ENCODE data around the gene CACNA1I. TPM values are rescaled to one million over a fixed set of nuclear protein-coding genes. Genes with fewer than 3 reads are reported as not detected.

Gene CACNA1I
- total and polyA plus RNA-seq, 2 experiments from 2014 or later = 0.42 to 2.4 TPM

DNA sequence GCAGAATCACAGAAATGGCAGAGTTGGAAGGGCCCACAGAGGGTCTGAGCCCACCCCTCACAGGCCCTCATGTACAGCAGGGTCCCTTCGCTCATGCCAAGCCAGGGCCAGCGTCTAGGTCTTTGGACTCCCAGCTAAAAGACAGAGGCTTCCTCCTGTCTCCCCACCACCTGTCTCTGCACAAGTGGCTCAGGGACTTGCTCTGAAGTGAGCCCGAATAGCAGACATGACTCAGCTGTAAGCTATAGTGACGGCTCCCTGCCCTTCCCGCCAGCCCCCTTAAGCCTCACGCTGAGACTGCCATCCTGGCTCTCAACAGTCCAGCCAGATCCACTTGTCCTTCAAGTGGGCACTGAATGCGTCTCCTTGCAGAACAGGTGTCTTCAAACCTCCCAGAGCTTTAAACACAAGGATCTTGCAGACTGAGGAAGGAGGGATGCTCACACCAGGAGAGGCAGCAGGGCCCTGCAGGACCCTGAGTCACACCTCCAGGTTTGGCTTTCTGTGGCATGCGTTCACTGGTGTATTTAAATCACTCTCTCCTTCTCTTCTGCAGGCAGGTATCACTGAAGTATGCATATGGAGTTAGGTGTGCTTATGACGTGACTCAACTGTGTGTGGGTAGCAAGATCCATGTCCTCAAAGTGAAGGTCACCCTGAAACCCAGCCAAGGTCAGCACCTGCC, 154.9 kb downstream of the CACNA1I start:
- DNase-seq (ENCODE audit: low spot score) (no peak), ATAC-seq (no peak)
- H3K36me3 Mint-ChIP-seq (ENCODE audit: low read depth) = no peaks in the 10 kb centered on the region

More for the DNA sequence above, 154.9 kb downstream of the CACNA1I start:
- Histone ChIP-seq H3F3A (replicated peaks; ENCODE audit: low read depth) (no peaks in the 10 kb centered on the region), H3K4me1 (ENCODE audit: insufficient read depth) (no peaks in the 10 kb centered on the region), H3K4me3 (no peak overlapping the region), H3K9me2 (ENCODE audit: insufficient read depth) (no peaks in the 10 kb centered on the region), H3K27me3 (ENCODE audit: insufficient read depth) (no peaks in the 10 kb centered on the region), H3K27ac (ENCODE audit: low read depth) (no peak overlapping the region), H3K79me2 (replicated peaks; ENCODE audit: insufficient read depth) (no peaks in the 10 kb centered on the region), H3K4me2 (no peak overlapping the region), H4K20me1 (replicated peaks; ENCODE audit: insufficient read depth) (no peaks in the 10 kb centered on the region), H3K36me3 (ENCODE audit: insufficient read depth) (no peaks in the 10 kb centered on the region), H2AFZ (no peak overlapping the region)
- Mint-ChIP-seq H3K27ac (no peak overlapping the region), H3K4me1 (peaks cover 4% of the 10 kb centered on the region), H3K9me3 (no peaks in the 10 kb centered on the region), H3K4me3 (no peak overlapping the region), H3K27me3 (ENCODE audit: insufficient read depth, low read depth, poor library complexity) (peaks cover 7% of the 10 kb centered on the region)
- TF ChIP-seq, protein P1, sequence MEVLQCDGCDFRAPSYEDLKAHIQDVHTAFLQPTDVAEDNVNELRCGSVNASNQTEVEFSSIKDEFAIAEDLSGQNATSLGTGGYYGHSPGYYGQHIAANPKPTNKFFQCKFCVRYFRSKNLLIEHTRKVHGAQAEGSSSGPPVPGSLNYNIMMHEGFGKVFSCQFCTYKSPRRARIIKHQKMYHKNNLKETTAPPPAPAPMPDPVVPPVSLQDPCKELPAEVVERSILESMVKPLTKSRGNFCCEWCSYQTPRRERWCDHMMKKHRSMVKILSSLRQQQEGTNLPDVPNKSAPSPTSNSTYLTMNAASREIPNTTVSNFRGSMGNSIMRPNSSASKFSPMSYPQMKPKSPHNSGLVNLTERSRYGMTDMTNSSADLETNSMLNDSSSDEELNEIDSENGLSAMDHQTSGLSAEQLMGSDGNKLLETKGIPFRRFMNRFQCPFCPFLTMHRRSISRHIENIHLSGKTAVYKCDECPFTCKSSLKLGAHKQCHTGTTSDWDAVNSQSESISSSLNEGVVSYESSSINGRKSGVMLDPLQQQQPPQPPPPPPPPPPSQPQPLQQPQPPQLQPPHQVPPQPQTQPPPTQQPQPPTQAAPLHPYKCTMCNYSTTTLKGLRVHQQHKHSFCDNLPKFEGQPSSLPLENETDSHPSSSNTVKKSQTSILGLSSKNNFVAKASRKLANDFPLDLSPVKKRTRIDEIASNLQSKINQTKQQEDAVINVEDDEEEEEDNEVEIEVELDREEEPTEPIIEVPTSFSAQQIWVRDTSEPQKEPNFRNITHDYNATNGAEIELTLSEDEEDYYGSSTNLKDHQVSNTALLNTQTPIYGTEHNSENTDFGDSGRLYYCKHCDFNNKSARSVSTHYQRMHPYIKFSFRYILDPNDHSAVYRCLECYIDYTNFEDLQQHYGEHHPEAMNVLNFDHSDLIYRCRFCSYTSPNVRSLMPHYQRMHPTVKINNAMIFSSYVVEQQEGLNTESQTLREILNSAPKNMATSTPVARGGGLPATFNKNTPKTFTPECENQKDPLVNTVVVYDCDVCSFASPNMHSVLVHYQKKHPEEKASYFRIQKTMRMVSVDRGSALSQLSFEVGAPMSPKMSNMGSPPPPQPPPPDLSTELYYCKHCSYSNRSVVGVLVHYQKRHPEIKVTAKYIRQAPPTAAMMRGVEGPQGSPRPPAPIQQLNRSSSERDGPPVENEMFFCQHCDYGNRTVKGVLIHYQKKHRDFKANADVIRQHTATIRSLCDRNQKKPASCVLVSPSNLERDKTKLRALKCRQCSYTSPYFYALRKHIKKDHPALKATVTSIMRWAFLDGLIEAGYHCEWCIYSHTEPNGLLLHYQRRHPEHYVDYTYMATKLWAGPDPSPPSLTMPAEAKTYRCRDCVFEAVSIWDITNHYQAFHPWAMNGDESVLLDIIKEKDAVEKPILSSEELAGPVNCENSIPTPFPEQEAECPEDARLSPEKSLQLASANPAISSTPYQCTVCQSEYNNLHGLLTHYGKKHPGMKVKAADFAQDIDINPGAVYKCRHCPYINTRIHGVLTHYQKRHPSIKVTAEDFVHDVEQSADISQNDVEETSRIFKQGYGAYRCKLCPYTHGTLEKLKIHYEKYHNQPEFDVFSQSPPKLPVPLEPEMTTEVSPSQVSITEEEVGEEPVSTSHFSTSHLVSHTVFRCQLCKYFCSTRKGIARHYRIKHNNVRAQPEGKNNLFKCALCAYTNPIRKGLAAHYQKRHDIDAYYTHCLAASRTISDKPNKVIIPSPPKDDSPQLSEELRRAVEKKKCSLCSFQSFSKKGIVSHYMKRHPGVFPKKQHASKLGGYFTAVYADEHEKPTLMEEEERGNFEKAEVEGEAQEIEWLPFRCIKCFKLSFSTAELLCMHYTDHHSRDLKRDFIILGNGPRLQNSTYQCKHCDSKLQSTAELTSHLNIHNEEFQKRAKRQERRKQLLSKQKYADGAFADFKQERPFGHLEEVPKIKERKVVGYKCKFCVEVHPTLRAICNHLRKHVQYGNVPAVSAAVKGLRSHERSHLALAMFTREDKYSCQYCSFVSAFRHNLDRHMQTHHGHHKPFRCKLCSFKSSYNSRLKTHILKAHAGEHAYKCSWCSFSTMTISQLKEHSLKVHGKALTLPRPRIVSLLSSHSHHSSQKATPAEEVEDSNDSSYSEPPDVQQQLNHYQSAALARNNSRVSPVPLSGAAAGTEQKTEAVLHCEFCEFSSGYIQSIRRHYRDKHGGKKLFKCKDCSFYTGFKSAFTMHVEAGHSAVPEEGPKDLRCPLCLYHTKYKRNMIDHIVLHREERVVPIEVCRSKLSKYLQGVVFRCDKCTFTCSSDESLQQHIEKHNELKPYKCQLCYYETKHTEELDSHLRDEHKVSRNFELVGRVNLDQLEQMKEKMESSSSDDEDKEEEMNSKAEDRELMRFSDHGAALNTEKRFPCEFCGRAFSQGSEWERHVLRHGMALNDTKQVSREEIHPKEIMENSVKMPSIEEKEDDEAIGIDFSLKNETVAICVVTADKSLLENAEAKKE (CRISPR knock-in tag; IDR thresholded peaks at IDR 0.05) = no peak
- TF ChIP-seq, protein P2, sequence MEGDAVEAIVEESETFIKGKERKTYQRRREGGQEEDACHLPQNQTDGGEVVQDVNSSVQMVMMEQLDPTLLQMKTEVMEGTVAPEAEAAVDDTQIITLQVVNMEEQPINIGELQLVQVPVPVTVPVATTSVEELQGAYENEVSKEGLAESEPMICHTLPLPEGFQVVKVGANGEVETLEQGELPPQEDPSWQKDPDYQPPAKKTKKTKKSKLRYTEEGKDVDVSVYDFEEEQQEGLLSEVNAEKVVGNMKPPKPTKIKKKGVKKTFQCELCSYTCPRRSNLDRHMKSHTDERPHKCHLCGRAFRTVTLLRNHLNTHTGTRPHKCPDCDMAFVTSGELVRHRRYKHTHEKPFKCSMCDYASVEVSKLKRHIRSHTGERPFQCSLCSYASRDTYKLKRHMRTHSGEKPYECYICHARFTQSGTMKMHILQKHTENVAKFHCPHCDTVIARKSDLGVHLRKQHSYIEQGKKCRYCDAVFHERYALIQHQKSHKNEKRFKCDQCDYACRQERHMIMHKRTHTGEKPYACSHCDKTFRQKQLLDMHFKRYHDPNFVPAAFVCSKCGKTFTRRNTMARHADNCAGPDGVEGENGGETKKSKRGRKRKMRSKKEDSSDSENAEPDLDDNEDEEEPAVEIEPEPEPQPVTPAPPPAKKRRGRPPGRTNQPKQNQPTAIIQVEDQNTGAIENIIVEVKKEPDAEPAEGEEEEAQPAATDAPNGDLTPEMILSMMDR (conservative IDR thresholded peaks at IDR 0.05; ENCODE audit: low read depth in 2 of 2) = no peak
- TF ChIP-seq, protein P3, sequence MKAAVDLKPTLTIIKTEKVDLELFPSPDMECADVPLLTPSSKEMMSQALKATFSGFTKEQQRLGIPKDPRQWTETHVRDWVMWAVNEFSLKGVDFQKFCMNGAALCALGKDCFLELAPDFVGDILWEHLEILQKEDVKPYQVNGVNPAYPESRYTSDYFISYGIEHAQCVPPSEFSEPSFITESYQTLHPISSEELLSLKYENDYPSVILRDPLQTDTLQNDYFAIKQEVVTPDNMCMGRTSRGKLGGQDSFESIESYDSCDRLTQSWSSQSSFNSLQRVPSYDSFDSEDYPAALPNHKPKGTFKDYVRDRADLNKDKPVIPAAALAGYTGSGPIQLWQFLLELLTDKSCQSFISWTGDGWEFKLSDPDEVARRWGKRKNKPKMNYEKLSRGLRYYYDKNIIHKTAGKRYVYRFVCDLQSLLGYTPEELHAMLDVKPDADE (IDR thresholded peaks at IDR 0.05) = no peak
- TF ChIP-seq EZH2phosphoT487 (IDR thresholded peaks at IDR 0.05; ENCODE audit: unreplicated experiment) = no peak

All from GM23338 (cell line).